ENCODE measurements around the gene LPCAT3. TPM values are rescaled to one million over a fixed set of nuclear protein-coding genes. Genes with fewer than 3 reads are reported as not detected.
A peak's percentile ranks its signal among the peaks of the same experiment; 100 is the strongest.

Gene LPCAT3
- total and polyA plus RNA-seq, 8 donors, result 15.0 to 116 (median 48.2) TPM

DNA sequence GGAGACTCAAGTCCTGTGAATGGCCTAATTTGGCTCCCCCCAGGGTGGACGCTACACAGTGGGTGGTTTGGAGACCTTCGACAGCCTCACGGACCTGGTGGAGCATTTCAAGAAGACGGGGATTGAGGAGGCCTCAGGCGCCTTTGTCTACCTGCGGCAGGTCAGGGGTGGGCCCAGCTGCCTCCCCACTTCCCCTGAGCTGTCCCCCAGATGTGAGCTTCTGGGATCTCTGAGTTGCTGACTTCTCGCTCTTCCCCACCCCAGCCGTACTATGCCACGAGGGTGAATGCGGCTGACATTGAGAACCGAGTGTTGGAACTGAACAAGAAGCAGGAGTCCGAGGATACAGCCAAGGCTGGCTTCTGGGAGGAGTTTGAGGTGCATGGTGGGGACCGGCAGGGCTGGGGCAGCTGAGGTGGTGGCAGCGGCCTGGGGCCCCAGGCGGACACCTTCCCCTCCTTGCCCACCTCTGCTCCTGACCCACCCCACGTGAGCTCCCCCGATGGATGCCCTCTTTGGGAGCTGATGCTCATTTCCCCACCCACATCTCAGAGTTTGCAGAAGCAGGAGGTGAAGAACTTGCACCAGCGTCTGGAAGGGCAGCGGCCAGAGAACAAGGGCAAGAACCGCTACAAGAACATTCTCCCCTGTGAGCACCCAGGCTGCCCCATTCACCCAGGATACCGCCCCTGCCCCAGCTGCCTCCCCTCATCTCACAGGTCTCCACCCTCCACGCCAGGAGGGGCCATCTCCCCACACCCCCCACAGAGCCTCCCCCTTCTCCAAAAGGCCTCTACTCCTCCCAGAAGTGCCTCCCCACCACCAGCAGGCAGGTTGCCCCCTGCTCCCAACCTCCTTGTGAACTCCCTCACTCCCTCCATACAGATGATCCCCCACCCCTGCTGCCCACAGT is 62.9 kb downstream of the LPCAT3 start:
- Histone ChIP-seq H3K36me3 (peaks cover 3 to 39% (median 30%) of the 10 kb centered on the region in 4 donors), H3K4me3 (no peak overlapping the region), H3K27me3 (no peaks in the 10 kb centered on the region), H3K27ac (peak overlapping the region in 4 of 5 donors; percentile 19 to 96 (median 64)), H3K4me1 (peaks cover 9 to 79% (median 33%) of the 10 kb centered on the region in 4 donors), H3K9me3 (no peaks in the 10 kb centered on the region)
- 86 to 93% (median 88%) methylated on average over 21 to 22 of the region's 22 CpGs for WGBS, 5 donors
- DNase-seq, result no peak
- TF ChIP-seq, protein P1, sequence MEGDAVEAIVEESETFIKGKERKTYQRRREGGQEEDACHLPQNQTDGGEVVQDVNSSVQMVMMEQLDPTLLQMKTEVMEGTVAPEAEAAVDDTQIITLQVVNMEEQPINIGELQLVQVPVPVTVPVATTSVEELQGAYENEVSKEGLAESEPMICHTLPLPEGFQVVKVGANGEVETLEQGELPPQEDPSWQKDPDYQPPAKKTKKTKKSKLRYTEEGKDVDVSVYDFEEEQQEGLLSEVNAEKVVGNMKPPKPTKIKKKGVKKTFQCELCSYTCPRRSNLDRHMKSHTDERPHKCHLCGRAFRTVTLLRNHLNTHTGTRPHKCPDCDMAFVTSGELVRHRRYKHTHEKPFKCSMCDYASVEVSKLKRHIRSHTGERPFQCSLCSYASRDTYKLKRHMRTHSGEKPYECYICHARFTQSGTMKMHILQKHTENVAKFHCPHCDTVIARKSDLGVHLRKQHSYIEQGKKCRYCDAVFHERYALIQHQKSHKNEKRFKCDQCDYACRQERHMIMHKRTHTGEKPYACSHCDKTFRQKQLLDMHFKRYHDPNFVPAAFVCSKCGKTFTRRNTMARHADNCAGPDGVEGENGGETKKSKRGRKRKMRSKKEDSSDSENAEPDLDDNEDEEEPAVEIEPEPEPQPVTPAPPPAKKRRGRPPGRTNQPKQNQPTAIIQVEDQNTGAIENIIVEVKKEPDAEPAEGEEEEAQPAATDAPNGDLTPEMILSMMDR (IDR thresholded peaks at IDR 0.05), result no peak
- intact Hi-C loops (cut with DNase I; ENCODE audit: low total_unique reads), result no loop called here

DNA sequence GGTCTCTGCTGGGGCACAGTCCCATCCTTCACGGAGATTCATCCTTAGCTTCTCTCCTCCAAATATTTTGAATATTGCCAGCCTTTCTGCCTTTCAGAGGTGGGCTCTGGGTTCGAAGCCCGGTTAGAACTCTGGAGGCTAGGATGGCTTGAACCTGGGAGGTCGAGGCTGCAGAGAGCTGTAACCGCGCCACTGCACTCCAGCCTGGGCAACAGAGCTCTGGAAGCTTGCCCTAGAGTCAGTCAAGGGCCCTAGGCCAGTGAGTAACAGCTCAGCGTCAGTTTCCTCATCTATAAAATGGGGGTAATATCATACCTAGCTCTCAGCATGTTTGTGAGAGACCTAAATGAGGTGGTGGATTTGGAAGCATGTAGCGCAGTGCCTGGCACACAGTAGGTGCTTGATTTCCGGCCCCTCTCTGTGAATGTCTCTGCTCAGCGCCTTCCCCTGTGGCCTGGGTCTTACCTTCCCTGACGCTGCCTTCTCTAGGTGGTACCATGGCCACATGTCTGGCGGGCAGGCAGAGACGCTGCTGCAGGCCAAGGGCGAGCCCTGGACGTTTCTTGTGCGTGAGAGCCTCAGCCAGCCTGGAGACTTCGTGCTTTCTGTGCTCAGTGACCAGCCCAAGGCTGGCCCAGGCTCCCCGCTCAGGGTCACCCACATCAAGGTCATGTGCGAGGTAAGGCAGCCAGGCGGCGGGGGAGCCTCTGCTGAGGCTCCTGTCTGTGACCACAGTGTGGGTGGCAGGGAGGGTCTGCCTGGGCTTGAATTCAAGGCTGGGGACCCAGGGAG is 63.8 kb downstream of the LPCAT3 start:
- WGBS, 5 donors, result 76 to 89% (median 85%) methylated on average over 18 to 21 of the region's 21 CpGs
- peaks cover 3 to 33% (median 27%) of the 10 kb centered on the region in 4 donors for H3K36me3 ChIP-seq
- intact Hi-C loops (cut with DNase I; ENCODE audit: low total_unique reads), result no loop called here
- H3K4me1 ChIP-seq, result peaks cover under 1 to 76% (median 24%) of the 10 kb centered on the region in 4 donors
- H3K4me3 ChIP-seq, result peak overlapping the region in 2 of 4 donors; percentile 48 to 50
- H3K9me3 ChIP-seq, result no peaks in the 10 kb centered on the region
- H3K27ac ChIP-seq, result peak overlapping the region; percentile 20 to 96 (median 71)
- H3K27me3 ChIP-seq, result no peaks in the 10 kb centered on the region
- TF ChIP-seq POLR2A (IDR thresholded peaks at IDR 0.05), result no peak
- TF ChIP-seq, protein P1 (IDR thresholded peaks at IDR 0.05), result no peak
- no peak for TF ChIP-seq POLR2AphosphoS5 (IDR thresholded peaks at IDR 0.05)
- no peak for TF ChIP-seq EP300 (IDR thresholded peaks at IDR 0.05)
- DNase-seq, result no peak

DNA sequence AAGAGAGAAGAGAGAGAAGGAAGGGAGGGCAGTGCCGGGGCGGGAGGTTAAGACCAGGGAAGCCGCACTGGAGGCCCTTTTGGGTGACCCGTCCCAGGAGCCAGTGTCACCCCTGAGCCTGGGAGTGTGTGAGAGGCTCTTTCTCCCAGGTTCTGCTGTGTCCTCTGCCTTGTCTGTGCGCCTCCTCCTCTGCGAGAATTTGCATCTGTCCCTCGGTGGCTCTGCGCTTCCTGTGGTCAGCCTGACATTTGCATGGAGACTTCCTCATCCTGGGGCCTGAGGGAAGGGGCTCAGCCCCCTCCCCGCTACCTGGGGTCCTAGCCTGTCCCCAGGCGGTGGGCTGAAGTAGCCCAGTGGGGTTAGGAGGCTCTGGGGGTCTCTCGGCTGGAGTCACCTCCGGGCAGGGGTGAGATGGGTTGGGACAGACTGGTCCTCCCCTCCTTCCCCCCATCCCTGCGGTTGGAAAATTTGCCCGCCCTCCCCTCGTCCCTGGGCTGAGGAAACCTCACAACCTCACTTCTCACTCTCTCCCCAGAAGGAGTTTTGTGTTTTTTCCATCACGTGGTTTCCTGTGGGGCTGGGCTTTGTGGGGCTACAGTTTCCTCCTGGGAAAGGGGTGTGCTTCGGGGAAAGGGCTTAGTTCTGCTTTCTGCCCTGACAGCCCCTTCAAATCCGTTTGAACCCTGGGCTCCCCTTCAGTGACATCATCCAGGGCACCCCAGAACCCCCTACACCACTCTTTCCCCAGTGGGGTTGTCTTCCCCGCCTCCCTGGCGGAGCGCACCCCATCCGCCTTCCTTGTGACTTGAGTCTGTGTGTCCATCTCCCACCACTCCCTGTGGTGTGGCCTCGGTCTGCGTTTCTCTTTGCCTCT is 64.6 kb downstream of the LPCAT3 start:
- peak; percentile 54 to 78 for DNase-seq
- Histone ChIP-seq H3K4me1 (peaks cover 0 to 77% (median 23%) of the 10 kb centered on the region in 4 donors), H3K27ac (peak overlapping the region; percentile 20 to 96 (median 71)), H3K36me3 (peaks cover 3 to 33% (median 27%) of the 10 kb centered on the region in 4 donors), H3K27me3 (no peaks in the 10 kb centered on the region), H3K9me3 (no peaks in the 10 kb centered on the region), H3K4me3 (peak overlapping the region; percentile 32 to 50 (median 46))
- 53 to 69% (median 61%) methylated on average over 19 to 24 of the region's 24 CpGs for WGBS, 5 donors
- TF ChIP-seq, protein P1 (IDR thresholded peaks at IDR 0.05), result no peak
- TF ChIP-seq EP300 (IDR thresholded peaks at IDR 0.05), result no peak
- intact Hi-C loops (cut with DNase I; ENCODE audit: low total_unique reads), result no loop called here

Measured in stomach (tissue), 9 donors.